ENCODE results near the gene COL4A2.

The COL4A2 gene

DNA sequence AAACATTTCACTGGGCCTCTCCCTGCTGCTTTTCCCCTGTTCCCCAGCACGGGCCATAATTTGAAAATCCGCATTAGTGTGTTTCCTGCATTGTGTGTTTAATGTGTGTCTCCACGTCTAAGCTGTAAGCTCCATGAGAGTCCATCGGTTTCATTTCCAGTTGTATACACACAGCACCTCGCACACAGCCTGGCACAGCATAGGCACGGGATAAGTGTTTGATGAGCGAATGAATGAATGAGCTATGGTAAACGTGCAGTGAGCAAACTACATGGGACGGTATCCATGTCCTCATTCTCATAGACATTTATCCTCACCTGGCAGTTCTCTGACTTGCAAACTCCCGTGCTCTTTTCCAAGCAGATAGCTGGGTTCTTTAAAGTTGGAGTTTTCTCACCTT lies 148.4 kb downstream of the COL4A2 start:
- no peak for DNase-seq (ENCODE audit: low read depth)

DNA sequence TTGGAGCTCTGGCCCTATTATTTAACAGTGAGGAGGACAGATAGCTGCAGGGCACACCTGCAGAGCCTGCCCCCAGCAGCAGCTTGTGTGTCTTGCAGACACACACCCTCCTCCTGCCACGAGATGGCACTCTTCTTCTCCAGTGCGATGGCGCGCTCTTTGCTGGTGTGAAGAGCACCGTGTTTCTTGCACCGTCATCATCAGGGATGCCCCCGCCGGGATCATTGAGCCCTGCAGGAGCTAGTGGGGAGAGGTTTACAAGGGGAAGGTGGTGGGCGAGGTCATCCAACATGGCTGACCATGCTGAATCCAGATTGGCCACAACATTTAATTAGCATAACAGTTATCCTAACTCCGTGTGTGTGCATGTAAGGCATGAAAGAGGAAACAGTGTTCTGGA lies 148.9 kb downstream of the COL4A2 start:
- DNase-seq (ENCODE audit: low read depth) = peak; percentile 62

DNA sequence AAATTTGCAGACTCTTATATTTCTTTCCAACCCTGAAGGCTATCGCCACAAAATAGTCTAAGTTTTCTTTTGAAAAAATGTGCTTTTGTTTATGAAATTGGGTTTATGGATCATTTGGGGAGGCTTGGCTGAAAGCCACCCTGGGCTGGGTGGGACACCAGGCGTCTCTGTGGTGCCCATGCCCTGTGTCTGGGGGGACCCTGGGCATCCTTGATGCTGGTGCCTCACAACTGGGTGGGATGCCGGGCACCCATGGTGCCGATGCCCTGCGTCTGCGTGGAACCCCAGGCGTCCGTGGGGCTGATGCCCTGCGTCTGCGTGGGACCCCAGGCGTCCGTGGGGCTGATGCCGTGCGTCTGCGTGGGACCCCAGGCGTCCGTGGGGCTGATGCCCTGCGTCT lies 149.5 kb downstream of the COL4A2 start:
- no peak for DNase-seq (ENCODE audit: low read depth)

DNA sequence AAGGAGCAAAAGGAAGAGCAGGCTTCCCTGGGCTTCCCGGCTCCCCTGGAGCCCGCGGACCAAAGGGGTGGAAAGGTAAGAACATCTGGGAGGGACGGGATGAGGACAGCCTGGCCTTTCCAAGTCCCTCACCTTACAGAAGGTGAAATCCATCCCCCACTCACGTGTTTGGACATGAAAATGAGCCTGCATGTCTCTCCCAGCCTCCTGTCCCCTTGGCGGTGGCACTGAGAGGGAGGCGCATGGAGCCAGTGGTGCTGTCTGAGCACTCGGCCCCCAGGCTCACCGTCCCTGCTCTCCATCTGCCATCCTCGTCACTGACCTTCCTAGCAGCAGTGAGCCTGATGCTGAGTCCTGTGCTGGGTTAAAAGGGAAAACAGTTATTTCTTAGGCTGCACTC lies 150.3 kb downstream of the COL4A2 start:
- no peak for DNase-seq (ENCODE audit: low read depth)

DNA sequence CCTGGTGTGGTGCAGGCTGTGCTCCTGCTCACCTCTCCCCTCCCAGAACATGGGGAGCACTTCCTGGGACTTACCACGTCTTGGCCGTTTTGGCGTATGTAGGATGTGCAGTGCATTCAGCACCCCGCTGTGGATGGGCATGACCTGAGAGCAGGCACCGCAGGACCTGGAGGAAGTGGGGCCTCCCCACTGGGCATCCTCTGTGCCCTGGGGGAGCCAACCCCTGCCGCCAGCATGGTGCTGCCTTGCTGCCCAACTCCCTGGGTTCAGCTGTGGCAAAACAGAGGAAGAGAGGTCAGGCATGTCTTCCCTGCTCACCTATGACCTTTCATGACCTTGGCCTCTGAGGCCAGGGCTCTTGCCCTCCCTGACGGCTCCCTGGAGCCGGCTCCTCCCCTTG lies 150.9 kb downstream of the COL4A2 start:
- no peak for DNase-seq (ENCODE audit: low read depth)

DNA sequence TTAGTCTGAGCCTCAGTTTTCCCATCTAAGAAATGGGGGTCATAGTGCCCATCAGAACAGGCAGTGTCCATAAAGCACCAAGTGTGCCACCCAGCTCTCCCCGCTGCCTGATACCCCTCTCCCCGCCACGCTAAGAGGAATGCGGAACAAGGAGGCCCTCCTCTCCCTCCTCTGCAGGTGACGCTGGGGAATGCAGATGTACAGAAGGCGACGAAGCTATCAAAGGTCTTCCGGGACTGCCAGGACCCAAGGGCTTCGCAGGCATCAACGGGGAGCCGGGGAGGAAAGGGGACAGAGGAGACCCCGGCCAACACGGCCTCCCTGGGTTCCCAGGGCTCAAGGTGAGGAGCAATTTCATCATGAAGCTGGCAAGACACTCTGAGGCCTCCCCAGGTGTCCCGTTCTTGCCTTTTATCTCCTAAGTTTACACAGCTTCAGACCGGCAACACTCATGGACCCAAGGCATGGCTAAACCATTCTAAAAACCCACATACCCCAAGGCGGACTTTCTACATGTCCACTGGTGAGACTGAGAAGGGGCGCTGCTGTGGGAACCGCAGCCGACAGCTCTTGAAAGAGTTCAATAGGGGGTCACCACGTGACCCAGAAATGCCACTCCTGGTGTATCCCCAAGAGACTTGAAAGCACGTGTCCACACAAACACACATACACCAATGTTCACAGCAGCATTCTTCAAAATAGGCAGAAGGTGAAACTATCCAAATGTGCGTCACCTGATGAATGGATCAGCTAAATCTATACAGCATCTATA lies 151.7 kb downstream of the COL4A2 start:
- no peak for DNase-seq (ENCODE audit: low read depth)

DNA sequence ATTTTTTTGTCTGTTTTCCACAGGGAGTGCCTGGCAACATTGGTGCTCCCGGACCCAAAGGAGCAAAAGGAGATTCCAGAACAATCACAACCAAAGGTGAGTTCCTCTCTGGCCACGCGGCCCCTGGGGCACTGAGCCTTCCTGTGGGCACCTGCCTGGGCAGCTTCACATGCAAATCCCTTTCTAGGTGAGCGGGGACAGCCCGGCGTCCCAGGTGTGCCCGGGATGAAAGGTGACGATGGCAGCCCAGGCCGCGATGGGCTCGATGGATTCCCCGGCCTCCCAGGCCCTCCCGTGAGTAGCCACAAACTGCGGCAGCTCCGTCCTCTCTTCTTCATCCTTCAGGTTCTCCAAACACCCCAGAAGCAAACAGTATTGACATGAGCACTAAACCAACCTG lies 155.0 kb downstream of the COL4A2 start:
- no peak for DNase-seq (ENCODE audit: low read depth)

DNA sequence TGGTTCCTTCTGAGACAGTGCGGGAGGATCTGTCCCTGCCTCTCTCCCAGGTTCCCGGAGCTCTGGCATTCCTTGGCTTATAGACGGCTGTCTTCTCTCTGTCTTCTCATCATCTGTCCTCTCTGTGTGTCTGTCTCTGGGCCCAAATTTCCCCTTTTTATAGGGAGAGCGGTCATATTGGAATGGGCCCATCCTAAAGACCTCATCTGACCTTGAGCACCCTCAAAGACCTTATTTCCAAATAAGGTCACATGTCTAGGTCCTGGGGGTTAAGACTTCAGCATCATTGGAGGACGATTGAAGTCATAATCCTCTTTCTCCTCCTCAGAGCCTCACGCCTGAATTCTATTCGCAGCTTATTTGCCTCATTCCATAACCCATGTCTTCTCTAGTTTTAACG lies 156.1 kb downstream of the COL4A2 start:
- DNase-seq (ENCODE audit: low read depth) = no peak

DNA sequence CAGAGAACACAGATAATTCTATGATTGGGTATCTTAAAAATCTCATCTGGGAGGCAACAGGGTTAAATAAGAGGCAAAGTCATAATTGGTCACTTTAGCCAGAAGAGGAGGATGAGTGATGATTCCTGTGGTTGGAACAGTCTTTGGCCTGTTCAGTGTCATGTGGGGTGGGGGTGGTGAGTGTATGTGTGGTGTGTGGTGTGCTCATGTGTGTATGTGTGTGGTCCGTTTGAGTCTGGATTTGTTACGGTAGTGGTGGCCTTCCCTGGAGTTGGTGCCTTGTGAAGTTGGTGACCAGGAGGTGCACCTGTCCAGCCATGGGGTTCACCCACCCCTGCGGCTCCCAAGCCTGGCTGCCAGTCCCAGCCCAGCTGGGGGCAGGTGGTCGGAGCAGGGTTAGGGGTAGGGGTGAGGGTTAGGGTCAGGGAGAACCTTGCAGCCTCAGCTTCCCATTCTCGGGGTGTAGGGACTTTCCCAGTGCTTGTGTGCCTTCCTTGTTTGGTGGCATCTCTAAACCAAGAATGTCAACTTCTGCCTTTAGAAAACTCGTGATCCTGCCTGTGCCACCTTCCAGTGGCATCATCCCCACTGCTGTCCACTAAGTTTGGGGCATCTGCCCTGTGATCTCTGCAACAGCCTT lies 156.9 kb downstream of the COL4A2 start:
- DNase-seq (ENCODE audit: low read depth) = no peak

DNA sequence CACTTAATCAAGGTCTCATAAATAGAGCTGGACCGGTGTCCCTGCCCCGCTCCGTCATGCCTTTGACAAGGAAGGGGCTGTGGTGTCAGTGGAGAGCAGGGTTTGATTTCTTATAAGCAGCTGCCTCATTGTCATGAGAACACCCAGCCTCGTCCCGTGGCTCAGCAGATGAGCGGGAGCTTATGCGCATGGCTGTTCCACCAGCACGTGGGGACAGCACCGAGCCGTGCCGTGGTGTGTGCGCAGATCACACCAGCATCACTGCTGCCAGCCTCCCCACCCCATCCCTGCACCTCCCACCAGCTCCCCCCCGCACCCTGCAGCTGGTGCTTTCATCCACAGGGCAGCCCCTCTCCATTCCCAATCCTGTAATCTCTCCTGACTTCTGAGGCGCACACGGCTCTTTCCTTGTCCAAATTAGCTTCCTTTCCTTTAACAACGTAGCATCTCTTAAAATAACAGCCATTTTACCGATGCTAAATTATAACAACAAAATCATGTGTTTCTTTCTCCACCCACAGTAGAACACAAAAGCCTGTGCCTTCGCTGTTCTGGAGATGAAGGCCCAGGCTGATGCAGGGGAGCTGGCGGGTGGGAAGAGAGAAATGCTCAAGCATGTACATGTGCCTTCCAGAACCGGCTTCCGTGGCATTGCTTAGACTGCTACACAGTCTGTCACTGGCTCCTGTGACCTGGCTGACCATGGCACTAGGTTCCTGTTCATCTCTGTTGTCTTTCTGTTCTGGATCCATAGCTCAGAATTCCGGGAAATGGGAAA lies 157.7 kb downstream of the COL4A2 start:
- DNase-seq (ENCODE audit: low read depth) = no peak

DNA sequence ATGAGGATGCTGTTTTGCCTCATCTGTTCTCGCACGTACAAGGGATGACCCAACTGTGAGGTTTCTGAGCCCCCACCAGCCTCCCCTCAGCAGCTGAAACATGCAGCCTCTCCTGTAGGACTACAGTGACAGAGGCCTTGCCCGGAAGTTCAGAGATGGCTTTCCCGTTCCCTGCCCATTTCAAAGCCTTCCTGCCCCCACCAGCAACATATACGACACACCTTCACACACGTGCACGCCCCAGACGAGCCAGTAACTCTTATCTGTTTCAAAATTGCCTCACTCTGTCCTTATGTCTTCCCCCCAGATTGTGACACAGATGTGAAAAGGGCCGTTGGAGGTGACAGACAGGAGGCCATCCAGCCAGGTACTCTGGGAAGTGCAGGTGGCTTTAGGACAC lies 158.6 kb downstream of the COL4A2 start:
- DNase-seq (ENCODE audit: low read depth) = no peak

DNA sequence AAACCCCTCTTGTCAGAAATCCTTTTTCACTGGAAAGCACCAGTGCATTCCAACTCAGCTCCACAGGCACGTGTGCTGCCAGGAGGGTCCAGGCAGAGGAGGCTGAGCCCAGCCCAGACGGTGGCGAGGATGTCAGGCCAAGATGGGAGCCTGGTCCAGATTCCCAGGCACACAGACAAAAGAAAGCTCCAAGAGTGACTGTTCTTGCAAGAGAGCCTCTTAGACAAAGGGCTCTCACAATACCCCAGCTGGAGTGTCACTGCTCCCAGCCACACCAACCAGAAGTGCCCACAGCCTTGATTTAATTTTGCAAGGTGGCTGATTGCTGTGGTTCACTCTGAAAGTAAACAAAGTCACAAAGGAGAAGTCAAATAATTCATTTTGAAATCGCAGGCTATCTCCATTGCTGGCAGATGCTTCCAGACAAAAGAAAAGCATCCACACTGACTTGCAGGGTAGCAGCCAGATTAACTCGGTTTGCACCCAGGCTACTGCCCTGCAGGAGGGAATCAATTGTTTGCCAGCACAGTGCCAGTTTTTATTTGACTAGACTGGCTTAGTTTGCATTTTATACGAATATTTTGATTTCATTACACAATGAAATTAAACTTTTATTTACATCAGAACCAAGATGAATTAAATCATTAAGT lies 159.3 kb downstream of the COL4A2 start:
- DNase-seq (ENCODE audit: low read depth) = no peak

DNA sequence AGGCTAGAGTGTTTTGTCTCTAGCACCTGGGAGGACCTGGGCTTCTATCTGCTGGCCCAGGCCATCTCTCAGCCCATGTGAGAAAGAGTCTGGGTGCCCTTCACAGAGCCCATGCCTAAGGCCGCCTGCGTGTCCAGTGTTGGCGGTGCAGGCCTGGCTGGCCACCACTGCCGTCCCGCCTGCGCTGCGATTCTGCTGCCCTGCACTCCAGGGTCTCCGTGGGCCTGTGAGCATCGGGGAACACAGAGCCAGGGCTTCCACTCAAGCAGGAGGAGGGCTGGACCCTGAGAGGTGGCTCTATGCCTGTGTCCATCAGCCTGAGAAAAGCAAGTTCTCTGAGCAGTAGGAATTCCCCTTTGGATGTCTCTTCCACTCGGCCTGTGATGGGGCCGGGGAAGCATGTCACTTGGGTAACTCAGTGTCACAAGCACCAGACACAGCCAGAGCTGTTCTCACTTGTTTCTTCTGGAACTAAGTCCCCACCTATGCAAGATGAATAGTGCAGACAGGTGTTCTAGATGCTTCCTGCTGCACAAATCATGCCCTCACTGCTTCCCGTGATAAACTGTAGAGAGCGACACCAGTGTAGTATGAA lies 160.5 kb downstream of the COL4A2 start:
- no peak for DNase-seq (ENCODE audit: low read depth)

DNA sequence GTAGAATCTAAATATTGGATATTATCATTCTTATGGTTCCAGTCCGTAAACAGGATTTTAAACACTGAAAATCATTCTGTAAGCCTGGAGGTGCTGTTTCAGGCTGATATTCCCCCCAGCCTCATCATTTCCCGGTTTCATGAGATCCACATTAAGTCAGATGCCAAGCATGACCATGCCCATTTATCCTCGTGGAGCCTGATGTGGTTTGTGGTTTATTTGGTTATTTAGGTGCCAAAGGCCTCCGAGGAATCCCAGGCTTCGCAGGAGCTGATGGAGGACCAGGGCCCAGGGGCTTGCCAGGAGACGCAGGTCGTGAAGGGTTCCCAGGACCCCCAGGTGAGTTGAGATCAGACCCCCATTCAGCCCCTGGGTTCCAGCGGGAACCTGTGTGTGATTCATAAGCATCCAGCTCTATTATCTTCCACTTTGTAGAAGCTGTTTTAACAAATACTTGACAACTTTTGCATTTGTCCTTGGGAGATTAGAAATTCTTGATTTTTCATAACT lies 162.0 kb downstream of the COL4A2 start:
- no peak for DNase-seq (ENCODE audit: low read depth)

DNA sequence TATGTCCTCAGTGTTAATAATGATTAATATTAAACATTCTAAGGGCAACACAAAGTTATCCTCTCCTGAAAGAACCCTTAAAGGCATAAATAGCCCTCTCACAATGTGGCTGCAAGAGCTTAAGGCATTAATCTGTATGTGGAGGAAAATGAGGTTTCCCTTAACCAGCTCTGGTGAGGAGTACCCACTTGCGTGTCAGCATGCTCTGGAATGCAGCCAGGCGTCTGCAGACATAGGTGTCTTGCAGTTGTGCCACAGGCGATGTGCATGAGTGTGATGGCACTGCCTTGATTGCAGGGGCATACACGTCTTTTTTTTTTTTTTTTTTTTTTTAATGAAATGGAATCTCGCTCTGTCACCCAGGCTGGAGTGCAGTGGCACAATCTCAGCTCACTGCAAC lies 162.5 kb downstream of the COL4A2 start:
- no peak for DNase-seq (ENCODE audit: low read depth)

DNA sequence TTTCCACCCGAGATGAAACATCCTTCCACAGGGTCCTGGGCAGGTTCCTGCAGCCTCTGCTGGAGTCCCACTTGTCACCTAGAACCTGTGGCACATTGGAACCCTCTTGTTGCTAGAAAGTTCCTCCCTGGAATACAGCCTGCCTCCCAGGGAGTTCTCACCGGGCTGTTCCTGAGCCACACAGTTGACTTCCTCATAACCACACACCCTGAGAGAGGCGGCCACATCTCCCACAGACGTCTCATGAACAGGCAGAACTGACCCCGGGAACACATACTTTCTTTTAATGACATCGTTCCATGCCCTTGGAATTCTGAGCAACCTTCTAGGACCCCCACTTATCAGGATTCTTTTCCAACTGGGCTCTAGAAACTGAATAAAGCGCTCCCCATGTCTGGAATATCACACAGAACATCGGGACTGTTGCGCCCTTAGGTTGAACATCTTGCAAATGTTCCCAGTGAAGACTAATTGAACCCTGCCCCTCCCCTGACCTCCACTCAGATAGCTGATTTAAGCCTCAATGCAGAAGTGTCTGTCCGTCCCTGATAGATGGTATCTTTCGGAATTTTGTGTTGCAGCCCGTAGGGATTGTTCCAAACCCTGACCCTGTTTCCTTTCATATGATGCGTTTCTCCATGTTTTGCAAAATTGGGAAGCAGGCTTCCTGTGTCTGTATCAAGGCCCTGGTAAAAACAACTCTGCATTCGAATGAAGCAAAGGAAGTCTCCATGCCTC lies 163.4 kb downstream of the COL4A2 start:
- no peak for DNase-seq (ENCODE audit: low read depth)

DNA sequence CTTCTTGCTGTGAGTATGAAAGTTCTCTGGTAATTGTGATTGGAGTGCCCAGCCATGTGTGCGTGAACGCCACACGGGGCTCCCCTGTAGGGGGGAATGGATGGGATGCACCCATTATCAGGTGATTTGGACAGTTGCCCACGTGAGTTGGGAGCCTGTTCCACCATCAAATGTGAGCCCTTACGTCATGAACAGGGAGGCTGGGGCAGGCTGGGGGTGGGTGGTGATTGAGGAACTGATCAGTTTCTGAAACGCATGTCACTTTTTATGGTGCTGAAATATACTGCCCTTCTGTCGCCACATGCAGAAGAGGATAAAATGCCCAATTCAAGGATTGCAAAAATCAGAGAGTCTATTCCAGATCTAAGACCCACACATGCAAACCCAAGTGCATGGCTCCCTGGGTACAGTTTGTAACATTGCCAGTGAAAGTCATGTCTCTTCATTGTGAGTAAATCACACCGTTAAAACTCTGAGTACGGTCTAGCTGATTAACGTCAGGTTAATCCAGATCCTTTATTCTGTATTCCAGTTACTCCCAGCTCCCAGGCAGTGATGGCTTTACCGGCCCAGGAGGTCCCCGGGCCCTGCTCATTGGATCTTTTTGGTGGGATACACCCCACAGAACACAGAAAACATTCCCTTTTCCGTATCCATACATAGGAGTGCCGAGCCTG lies 164.2 kb downstream of the COL4A2 start:
- DNase-seq (ENCODE audit: low read depth) = no peak

DNA sequence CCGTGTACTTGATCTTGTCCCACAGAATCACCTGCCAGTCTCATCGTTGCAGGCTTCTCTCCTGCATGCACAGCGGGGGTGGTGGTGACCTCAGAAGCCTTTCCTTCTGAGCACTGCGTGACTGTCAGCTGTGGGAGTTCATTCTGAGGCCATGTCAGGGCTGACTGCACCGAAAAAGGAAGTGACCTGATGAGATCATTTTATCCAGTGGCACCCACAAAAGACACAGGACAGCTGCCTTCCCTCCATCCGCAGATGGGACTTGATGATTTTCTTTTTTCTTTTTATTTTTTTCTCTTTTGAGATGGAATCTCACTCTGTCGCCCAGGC lies 164.7 kb downstream of the COL4A2 start:
- no peak for DNase-seq (ENCODE audit: low read depth)

DNA sequence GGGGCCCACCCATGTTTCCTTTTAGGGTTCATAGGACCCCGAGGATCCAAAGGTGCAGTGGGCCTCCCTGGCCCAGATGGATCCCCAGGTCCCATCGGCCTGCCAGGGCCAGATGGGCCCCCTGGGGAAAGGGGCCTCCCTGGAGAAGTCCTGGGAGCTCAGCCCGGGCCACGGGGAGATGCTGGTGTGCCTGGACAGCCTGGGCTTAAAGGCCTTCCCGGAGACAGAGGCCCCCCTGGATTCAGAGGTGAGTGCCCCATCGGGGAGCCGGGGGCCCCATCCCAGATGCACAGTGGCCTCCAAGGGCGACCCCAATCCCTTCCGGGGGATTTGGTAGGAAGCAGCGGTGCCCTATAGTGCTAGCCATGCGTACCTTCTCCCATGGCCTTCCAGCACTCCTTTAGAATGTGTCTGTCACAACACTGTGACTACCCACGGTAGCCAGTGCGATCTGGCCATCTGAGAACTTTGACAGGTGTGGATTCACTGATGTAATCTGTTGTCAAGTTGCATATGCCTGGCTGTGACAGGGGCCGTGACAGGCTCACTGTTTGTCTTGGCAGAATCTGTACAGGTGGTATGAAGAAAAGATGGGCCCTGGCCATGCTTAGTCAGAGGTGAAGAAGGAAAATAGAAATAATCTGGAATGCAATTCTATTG lies 165.9 kb downstream of the COL4A2 start:
- no peak for DNase-seq (ENCODE audit: low read depth)

DNA sequence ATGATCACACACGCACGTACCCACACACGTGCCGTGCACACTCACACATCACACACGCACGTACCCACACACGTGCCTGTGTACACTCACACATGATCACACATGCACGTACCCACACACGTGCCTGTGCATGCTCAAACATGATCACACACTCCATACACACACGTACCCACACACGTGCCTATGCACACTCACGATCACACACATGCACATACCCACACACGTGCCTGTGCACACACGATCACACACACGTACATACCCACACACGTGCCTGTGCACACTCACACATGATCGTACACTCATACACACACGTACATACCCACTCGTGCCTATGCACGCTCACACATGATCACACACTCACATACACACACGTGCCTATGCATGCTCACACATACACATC lies 167.6 kb downstream of the COL4A2 start:
- no peak for DNase-seq (ENCODE audit: low read depth)

Data from activated T-cell treated with anti-CD3 and anti-CD28 coated beads for 24 hours (primary cell).